Epithelial cell of esophagus (primary cell): Measurements from ENCODE around the gene EPHB2.

Source experiments
- DNase-seq: peaks from one replicate; pipeline ENCODE4 v3.0.0; 2010; ENCODE audit warnings: low read depth
- H3K4me3 ChIP-seq: 2 replicates; pipeline ENCODE4 v1.5.1; 2011; ENCODE audit warnings: mild to moderate bottlenecking, low read length, control low read depth
- CTCF ChIP-seq: IDR thresholded peaks from 2 replicates; pipeline ENCODE4 v1.5.1; 2011; ENCODE audit warnings: low read depth, mild to moderate bottlenecking, low read length, control low read depth, inconsistent platforms; ENCODE audit not compliant: insufficient read depth; ENCODE audit errors: missing control alignments

Gene EPHB2

GRCh38 chr1:22889213-22889827 lies 178.7 kb downstream of the EPHB2 start:
- no peak overlapping the region for H3K4me3 ChIP-seq
- peak; percentile 51 for DNase-seq
- peak; percentile 92 for TF ChIP-seq CTCF

GRCh38 chr1:22892789-22893188 lies 182.2 kb downstream of the EPHB2 start:
- no peak for DNase-seq
- H3K4me3 ChIP-seq = no peak overlapping the region
- TF ChIP-seq CTCF = no peak

- no peak for DNase-seq
- no peak overlapping the region for H3K4me3 ChIP-seq
- TF ChIP-seq CTCF = no peak
These were observed 182.7 kb downstream of the EPHB2 start for GRCh38 chr1:22893292-22893691.

DNA sequence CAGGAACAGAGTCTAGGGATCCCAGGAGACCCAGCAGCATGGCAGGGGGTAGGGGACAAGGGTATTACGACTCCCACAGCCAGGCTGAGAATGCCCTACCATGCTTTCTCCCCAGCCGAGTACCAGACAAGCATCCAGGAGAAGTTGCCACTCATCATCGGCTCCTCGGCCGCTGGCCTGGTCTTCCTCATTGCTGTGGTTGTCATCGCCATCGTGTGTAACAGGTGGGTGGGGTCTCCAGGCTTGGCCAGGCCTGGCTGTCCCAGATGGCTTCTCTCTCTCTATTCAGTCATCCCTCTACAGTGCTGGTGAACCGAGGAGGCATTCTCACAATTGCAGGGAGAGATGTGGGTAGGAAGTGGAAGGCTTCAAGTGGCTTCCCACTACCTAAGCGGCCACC lies 184.7 kb downstream of the EPHB2 start:
- DNase-seq = no peak
- no peak for TF ChIP-seq CTCF
- no peak overlapping the region for H3K4me3 ChIP-seq

DNA sequence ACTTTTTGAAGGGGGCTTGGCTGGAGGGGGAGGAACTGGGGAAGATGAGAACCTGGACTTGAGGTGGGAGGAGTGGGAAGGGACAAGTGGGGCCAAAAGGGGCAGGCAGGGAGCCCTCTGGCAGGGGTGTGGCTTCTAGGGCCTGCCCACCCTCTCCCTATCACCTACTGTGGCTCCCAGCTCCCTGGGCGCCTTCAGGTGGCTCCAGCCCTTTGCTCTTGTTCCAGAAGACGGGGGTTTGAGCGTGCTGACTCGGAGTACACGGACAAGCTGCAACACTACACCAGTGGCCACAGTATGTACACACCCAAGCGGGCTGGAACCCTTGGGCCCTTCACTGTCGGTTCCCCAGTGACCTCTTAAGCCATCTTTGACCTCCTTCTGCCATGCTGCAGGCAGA lies 185.5 kb downstream of the EPHB2 start:
- DNase-seq = no peak
- H3K4me3 ChIP-seq = no peak overlapping the region
- no peak for TF ChIP-seq CTCF

DNA sequence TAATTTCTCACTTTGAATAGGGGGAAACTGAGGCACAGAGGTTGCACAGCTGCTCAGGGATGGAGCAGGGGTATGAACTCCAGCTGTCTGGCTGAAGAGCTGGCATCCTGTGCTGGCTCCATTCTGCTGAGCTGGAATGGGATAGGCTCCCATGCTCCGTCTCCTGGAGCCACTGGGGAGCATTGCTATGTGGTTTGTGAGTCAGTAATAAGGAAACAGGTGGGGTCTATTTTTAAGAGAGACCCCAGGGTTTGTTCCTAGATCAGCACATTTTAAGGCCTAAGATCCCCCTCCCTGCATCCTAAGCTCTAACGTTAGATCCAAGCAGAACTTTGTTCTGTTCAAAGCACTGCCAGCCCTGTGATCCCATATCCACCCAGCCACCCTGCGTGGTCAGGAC lies 189.8 kb downstream of the EPHB2 start:
- DNase-seq = no peak
- TF ChIP-seq CTCF = no peak
- no peak overlapping the region for H3K4me3 ChIP-seq

- H3K4me3 ChIP-seq = no peak overlapping the region
- peak; percentile 59 for DNase-seq
- no peak for TF ChIP-seq CTCF
These were observed 192.5 kb downstream of the EPHB2 start for GRCh38 chr1:22903113-22903512.
